ENCODE results near the gene C17orf107. TPM values are rescaled to one million over a fixed set of nuclear protein-coding genes. Genes with fewer than 3 reads are reported as not detected.

The C17orf107 gene
- total and polyA plus RNA-seq, 12 donors, result 0.42 to 4.2 (median 1.1) TPM

DNA sequence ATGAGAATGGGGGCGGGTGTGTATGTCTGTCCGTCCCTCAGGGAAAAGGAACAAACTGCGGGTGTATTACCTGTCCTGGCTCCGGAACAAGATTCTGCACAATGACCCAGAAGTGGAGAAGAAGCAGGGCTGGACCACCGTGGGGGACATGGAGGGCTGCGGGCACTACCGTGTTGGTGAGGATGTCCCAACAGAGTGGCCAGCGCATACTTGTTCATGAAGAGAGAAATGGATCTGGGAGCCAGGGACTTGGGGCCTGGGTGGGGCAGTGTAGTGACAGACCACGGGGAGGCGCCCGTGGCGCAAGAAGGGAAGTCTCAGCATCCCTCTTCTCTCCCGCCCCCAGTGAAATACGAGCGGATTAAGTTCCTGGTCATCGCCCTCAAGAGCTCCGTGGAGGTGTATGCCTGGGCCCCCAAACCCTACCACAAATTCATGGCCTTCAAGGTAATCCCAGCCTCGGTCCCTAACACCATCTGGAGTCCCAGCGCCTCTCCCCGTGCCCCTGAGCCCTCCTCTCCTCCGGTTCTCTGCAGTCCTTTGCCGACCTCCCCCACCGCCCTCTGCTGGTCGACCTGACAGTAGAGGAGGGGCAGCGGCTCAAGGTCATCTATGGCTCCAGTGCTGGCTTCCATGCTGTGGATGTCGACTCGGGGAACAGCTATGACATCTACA lies 3.5 kb upstream of the C17orf107 start:
- 73 to 80% (median 77%) methylated on average over 26 to 27 of the region's 27 CpGs for WGBS, 4 donors
- no peaks in the 10 kb centered on the region for H3K27me3 ChIP-seq
- H3K36me3 ChIP-seq (replicated peaks in 1 of 2), result peaks cover 0 to 61% of the 10 kb centered on the region in 2 donors
- no peak for DNase-seq
- H3K27ac ChIP-seq, result no peak overlapping the region
- TF ChIP-seq, protein P1, sequence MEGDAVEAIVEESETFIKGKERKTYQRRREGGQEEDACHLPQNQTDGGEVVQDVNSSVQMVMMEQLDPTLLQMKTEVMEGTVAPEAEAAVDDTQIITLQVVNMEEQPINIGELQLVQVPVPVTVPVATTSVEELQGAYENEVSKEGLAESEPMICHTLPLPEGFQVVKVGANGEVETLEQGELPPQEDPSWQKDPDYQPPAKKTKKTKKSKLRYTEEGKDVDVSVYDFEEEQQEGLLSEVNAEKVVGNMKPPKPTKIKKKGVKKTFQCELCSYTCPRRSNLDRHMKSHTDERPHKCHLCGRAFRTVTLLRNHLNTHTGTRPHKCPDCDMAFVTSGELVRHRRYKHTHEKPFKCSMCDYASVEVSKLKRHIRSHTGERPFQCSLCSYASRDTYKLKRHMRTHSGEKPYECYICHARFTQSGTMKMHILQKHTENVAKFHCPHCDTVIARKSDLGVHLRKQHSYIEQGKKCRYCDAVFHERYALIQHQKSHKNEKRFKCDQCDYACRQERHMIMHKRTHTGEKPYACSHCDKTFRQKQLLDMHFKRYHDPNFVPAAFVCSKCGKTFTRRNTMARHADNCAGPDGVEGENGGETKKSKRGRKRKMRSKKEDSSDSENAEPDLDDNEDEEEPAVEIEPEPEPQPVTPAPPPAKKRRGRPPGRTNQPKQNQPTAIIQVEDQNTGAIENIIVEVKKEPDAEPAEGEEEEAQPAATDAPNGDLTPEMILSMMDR (IDR thresholded peaks at IDR 0.05), result no peak
- no peak for TF ChIP-seq POLR2A (IDR thresholded peaks at IDR 0.05)
- no peaks in the 10 kb centered on the region for H3K9me3 ChIP-seq (replicated peaks in 1 of 3)
- intact Hi-C loops (cut with DNase I), result no loop called here
- peaks cover 0 to 9% of the 10 kb centered on the region in 2 donors for H3K4me1 ChIP-seq (replicated peaks in 1 of 2)
- H3K4me3 ChIP-seq, result no peak overlapping the region

DNA sequence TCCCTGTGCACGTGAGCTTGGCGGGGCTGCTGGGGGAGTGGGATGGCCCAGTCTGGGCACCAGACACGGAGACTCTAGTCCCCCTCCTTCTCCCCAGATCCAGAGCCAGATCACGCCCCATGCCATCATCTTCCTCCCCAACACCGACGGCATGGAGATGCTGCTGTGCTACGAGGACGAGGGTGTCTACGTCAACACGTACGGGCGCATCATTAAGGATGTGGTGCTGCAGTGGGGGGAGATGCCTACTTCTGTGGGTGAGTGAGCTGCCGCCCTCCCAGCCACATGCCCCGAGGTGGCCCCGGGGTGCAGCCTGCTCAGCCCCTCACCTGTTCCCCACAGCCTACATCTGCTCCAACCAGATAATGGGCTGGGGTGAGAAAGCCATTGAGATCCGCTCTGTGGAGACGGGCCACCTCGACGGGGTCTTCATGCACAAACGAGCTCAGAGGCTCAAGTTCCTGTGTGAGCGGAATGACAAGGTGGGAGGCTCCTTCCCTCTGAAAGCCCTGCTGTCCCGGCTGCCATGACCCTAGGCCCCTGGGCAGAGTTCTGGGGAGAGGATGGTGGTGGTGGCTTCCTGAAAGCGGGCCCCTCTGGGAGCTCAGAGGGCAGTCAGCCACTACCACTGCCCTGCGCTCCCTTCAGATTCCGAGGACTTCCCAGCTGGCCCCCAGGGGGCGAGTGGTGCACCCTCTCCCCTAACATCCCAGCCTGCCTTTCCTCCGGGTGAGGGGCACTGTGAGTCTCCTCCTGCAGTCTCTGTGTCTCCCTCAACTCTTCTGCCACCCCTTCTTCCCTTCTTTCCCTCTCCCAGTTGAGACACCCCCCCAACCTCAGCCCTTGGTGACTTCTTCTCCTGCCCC lies 2.8 kb upstream of the C17orf107 start:
- Histone ChIP-seq H3K9me3 (replicated peaks in 1 of 3) (no peaks in the 10 kb centered on the region), H3K27ac (no peak overlapping the region), H3K36me3 (replicated peaks in 1 of 2) (peaks cover 0 to 54% of the 10 kb centered on the region in 2 donors), H3K27me3 (no peaks in the 10 kb centered on the region), H3K4me1 (replicated peaks in 1 of 2) (peaks cover 0 to 9% of the 10 kb centered on the region in 2 donors), H3K4me3 (no peak overlapping the region)
- TF ChIP-seq, protein P1 (IDR thresholded peaks at IDR 0.05), result no peak
- no peak for TF ChIP-seq POLR2A (IDR thresholded peaks at IDR 0.05)
- intact Hi-C loops (cut with DNase I), result no loop called here
- DNase-seq, result no peak
- WGBS, 4 donors, result 92 to 95% (median 93%) methylated on average over 13 to 27 of the region's 27 CpGs

DNA sequence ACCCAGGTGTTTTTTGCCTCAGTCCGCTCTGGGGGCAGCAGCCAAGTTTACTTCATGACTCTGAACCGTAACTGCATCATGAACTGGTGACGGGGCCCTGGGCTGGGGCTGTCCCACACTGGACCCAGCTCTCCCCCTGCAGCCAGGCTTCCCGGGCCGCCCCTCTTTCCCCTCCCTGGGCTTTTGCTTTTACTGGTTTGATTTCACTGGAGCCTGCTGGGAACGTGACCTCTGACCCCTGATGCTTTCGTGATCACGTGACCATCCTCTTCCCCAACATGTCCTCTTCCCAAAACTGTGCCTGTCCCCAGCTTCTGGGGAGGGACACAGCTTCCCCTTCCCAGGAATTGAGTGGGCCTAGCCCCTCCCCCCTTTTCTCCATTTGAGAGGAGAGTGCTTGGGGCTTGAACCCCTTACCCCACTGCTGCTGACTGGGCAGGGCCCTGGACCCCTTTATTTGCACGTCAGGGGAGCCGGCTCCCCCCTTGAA lies 2.1 kb upstream of the C17orf107 start:
- intact Hi-C loops (cut with DNase I), result no loop called here
- TF ChIP-seq, protein P1 (IDR thresholded peaks at IDR 0.05), result no peak
- TF ChIP-seq POLR2A (IDR thresholded peaks at IDR 0.05), result no peak
- Histone ChIP-seq H3K36me3 (replicated peaks in 1 of 2) (peaks cover 0 to 47% of the 10 kb centered on the region in 2 donors), H3K27ac (no peak overlapping the region), H3K27me3 (no peaks in the 10 kb centered on the region), H3K4me3 (no peak overlapping the region), H3K9me3 (replicated peaks in 1 of 3) (no peaks in the 10 kb centered on the region), H3K4me1 (replicated peaks in 1 of 2) (peaks cover 0 to 9% of the 10 kb centered on the region in 2 donors)
- WGBS, 4 donors, result 79 to 85% (median 80%) methylated on average over 9 to 10 of the region's 10 CpGs
- DNase-seq, result no peak

DNA sequence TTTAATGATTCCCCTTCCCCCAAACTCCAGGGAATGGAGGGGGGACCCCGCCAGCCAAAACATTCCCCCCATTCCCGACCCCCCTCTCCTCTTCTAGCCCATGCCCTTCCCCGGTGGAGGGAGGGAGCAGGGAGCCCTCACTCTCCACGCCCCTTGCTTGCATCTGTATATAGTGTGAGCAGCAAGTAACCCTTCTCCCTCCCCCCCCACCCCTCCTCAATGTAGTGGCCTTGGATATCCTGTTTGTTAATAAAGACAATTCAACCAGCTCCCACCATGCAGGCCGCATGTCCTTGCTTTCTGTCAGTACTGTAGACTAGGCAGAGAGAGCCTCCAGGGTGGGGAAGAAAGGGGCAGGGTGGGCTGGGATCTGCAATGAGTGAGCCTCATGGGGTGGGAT lies 1.6 kb upstream of the C17orf107 start:
- 82 to 97% (median 91%) methylated on average over 4 to 5 of the region's 5 CpGs for WGBS, 4 donors
- Histone ChIP-seq H3K4me1 (replicated peaks in 1 of 2) (peaks cover 0 to 9% of the 10 kb centered on the region in 2 donors), H3K27ac (no peak overlapping the region), H3K4me3 (no peak overlapping the region), H3K27me3 (no peaks in the 10 kb centered on the region), H3K9me3 (replicated peaks in 1 of 3) (no peaks in the 10 kb centered on the region), H3K36me3 (replicated peaks in 1 of 2) (peaks cover 0 to 42% of the 10 kb centered on the region in 2 donors)
- intact Hi-C loops (cut with DNase I), result no loop called here
- DNase-seq, result no peak
- TF ChIP-seq POLR2A (IDR thresholded peaks at IDR 0.05), result no peak
- TF ChIP-seq, protein P1 (IDR thresholded peaks at IDR 0.05), result no peak
